B cell (primary cell): Measurements from ENCODE around the gene PTRH2. TPM values are rescaled to one million over a fixed set of nuclear protein-coding genes. Genes with fewer than 3 reads are reported as not detected.

Source experiments
- ATAC-seq: fragments of 200-7000 bp; cut with Tn5 transposase; one replicate; pipeline ENCODE4 v1.10.0; 2021; ENCODE audit warnings: low read depth, mild to moderate bottlenecking, moderate number of reproducible peaks, moderate library complexity
- CTCF ChIA-PET: fragments of 350-600 bp; sonication (Branson Sonifier 250); formaldehyde crosslinking; loops from one replicate; lab custom pipeline; 2021; ENCODE audit warnings: antibody characterized with exemption, inconsistent platforms; lab: Charles Lee
- POLR2A ChIA-PET: fragments of 350-600 bp; sonication (Branson Sonifier 250); formaldehyde crosslinking; loops from one replicate; lab custom pipeline; 2021; ENCODE audit warnings: antibody characterized with exemption; lab: Charles Lee
- DNase-seq: peaks from one replicate; pipeline ENCODE4 v3.0.0; 2013
- H2AFZ ChIP-seq: 2 replicates; pipeline ENCODE4 v1.6.1; 2012; ENCODE audit warnings: mild to moderate bottlenecking, low read depth, low read length; ENCODE audit not compliant: insufficient read depth, poor library complexity, severe bottlenecking
- H3K27ac ChIP-seq, 2 donors: 1 replicate in 1 of 2; 2 replicates in 1 of 2; pipeline ENCODE4 v1.5.1; 2012 to 2013; ENCODE audit warnings: low read length in 2 of 2, mild to moderate bottlenecking in 2 of 2, moderate library complexity in 1 of 2
- H3K27me3 ChIP-seq, 4 experiments: fragments of 200-600 bp in 1 of 4; sonication (generic) in 1 of 4; replicated peaks in 1 of 4; 1 replicate in 2 of 4; 2 replicates in 2 of 4; pipeline versions ENCODE4 v1.6.1 to v1.7.0; 2013 to 2016; ENCODE audit warnings: low read length in 3 of 4, mild to moderate bottlenecking in 2 of 4, mixed read lengths in 1 of 4, moderate library complexity in 1 of 4; ENCODE audit not compliant: insufficient read depth in 4 of 4, control insufficient read depth in 3 of 4; ENCODE audit errors: control extremely low read depth in 1 of 4
- H3K36me3 ChIP-seq, 2 experiments: replicated peaks in 1 of 2; 1 replicate in 1 of 2; 2 replicates in 1 of 2; pipeline versions ENCODE4 v1.6.1 to v1.7.1; 2013; ENCODE audit warnings: low read length in 1 of 2; ENCODE audit not compliant: insufficient read depth in 2 of 2, control insufficient read depth in 1 of 2; ENCODE audit errors: control extremely low read depth in 1 of 2, extremely low read depth in 1 of 2
- H3K4me1 ChIP-seq, 2 donors: fragments of 200-600 bp in 1 of 2; sonication (generic) in 1 of 2; 1 replicate in 1 of 2; 2 replicates in 1 of 2; pipeline versions ENCODE4 v1.5.1 to v1.6.1; 2013 to 2017; ENCODE audit warnings: low read length in 2 of 2; ENCODE audit not compliant: control insufficient read depth in 2 of 2, insufficient read depth in 2 of 2
- H3K4me2 ChIP-seq: replicated peaks from 2 replicates; pipeline ENCODE3; 2012; ENCODE audit warnings: mild to moderate bottlenecking, low read depth, low read length; ENCODE audit not compliant: poor library complexity, severe bottlenecking
- H3K4me3 ChIP-seq, 5 experiments: fragments of 200-600 bp in 1 of 5; sonication (generic) in 1 of 5; 1 replicate in 3 of 5; 2 replicates in 2 of 5; pipeline versions ENCODE4 v1.5.1 to v1.7.0; 2011 to 2016; ENCODE audit warnings: low read length in 4 of 5, mild to moderate bottlenecking in 4 of 5, low read depth in 2 of 5, control low read depth in 1 of 5, moderate library complexity in 1 of 5; ENCODE audit not compliant: insufficient read depth in 1 of 5; ENCODE audit errors: control extremely low read depth in 1 of 5, extremely low read depth in 1 of 5
- H3K79me2 ChIP-seq: fragments of 200-600 bp; sonication (generic); one replicate; pipeline ENCODE4 v1.6.0; 2016; ENCODE audit warnings: low read length; ENCODE audit not compliant: control insufficient read depth, insufficient read depth
- H3K9ac ChIP-seq: fragments of 200-600 bp; sonication (generic); 2 replicates; pipeline ENCODE4 v1.6.1; 2017; ENCODE audit warnings: mild to moderate bottlenecking, low read length, moderate library complexity
- H3K9me3 ChIP-seq, 3 donors: one replicate each; pipeline versions ENCODE4 v1.6.1 to v1.7.1; 2013; ENCODE audit warnings: low read length in 2 of 3; ENCODE audit not compliant: control insufficient read depth in 2 of 3, insufficient read depth in 1 of 3; ENCODE audit errors: control extremely low read depth in 1 of 3
- H4K20me1 ChIP-seq: 2 replicates; pipeline ENCODE4 v1.6.0; 2012; ENCODE audit warnings: mild to moderate bottlenecking, low read length; ENCODE audit not compliant: insufficient read depth, control insufficient read depth, poor library complexity, severe bottlenecking
- H3K27ac Mint-ChIP-seq: one replicate; pipeline ENCODE4 v1.8.0; 2021; ENCODE audit warnings: mixed read lengths
- H3K27me3 Mint-ChIP-seq: one replicate; pipeline ENCODE4 v1.8.0; 2021; ENCODE audit warnings: mixed read lengths
- H3K4me1 Mint-ChIP-seq: one replicate; pipeline ENCODE4 v1.8.0; 2021; ENCODE audit warnings: mixed read lengths
- H3K4me3 Mint-ChIP-seq: one replicate; pipeline ENCODE4 v1.8.0; 2021; ENCODE audit warnings: mixed read lengths
- H3K9me3 Mint-ChIP-seq: one replicate; pipeline ENCODE4 v1.8.0; 2022; ENCODE audit warnings: mixed read lengths; ENCODE audit not compliant: insufficient read depth
- EZH2 ChIP-seq: IDR thresholded peaks from 2 replicates; pipeline ENCODE4 v1.6.1; 2012; ENCODE audit warnings: borderline replicate concordance, low read depth, mild to moderate bottlenecking, moderate library complexity, low read length; ENCODE audit not compliant: insufficient read depth, poor library complexity, severe bottlenecking
- WGBS: methylation state at CpG from one replicate; pipeline ENCODE4 v1.1.5; 2013; ENCODE audit warnings: missing lambda C conversion rate; ENCODE audit not compliant: insufficient coverage; 5-methylcytosine and 5-hydroxymethylcytosine counted together
- intact Hi-C: fragments of 100-400 bp; cut with micrococcal nuclease; formaldehyde crosslinking; loops from one replicate; pipeline ENCODE4 v1.10.0; 2022
- polyA plus RNA-seq: library from polyadenylated mRNA; depleted of rRNA; stranded (reverse); fragments of >200 nt; gene quantifications from 2 replicates; pipeline ENCODE4 v1.2.3, GENCODE V29; 2012
- total RNA-seq, 2 donors: library from RNA; stranded (reverse); fragments of 120-200 nt in 1 of 2; gene quantifications; 1 replicate in 1 of 2; 2 replicates in 1 of 2; pipeline versions ENCODE4 v1.2.3 to v1.2.4, GENCODE V29; 2013 to 2022
- TF ChIP-seq, protein P1 (sequence below): fragments of 200-600 bp; IDR thresholded peaks from one replicate; pipeline ENCODE4 v1.8.0; 2022; ENCODE audit warnings: antibody characterized with exemption, mild to moderate bottlenecking

Gene PTRH2
- total and polyA plus RNA-seq, 2 donors (not counting 1 experiment from before 2014, with no cell fraction given): 7.1 to 22.7 TPM

DNA sequence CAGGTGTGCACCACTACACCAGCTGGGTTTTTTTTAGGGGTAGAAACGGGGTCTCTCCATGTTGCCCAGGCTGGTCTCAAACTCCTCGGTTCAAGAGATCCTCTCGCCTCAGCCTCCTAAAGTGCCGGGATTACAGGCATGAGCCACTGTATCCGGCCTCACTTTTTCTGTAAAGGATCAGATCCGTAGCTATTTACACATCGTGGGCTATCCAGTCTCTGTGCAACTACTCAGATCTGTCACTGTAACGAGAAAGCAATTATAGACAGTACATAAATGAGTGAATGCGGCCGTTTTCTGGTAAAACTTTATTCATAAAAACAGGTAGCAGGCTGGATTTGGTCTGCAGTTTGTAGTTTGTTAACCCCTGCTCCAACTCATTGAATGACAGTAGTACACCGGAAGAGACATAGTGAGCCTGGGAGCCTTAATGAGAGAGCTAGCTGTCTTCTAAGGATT, 44.8 kb upstream of the PTRH2 start:
- intact Hi-C loops: no loop called here
- H3K27ac Mint-ChIP-seq: peak overlapping the region; percentile 46
- H3K4me3 Mint-ChIP-seq: peak overlapping the region; percentile 16

DNA sequence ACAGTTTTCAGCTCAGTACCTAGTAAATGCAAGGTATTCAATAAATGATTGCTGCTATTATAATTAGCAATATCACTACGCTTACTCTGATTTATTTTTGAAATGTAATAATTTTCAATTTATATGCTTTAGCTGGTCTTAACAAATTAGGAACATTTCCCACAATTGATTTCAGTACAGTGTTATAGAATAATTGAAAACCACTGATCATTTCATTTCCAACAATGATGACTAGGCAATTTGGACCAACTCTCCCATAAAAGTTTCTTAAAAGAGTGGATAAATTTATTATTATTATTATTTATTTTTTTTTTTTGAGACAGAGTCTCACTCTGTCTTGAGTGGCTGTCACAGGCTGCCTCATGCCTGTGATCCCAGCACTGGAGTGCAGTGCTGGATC, 41.4 kb upstream of the PTRH2 start:
- Mint-ChIP-seq H3K4me3 (no peak overlapping the region), H3K27me3 (no peaks in the 10 kb centered on the region), H3K9me3 (no peaks in the 10 kb centered on the region), H3K4me1 (peaks cover 2% of the 10 kb centered on the region), H3K27ac (no peak overlapping the region)
- no peaks in the 10 kb centered on the region for H3K36me3 ChIP-seq
- H2AFZ ChIP-seq: no peak overlapping the region
- no peaks in the 10 kb centered on the region for H4K20me1 ChIP-seq
- ChIA-PET POLR2A (interaction anchor here (0.6 to 0.7 kb wide), 3 partner anchors 23 to 151 kb away, joined by 3 to 6 read pairs (median 3); no protein-coding TSS in a partner anchor), CTCF (interaction anchor here (0.5 to 11.9 kb wide), 11 partner anchors 11 to 841 kb away, joined by 3 to 230 read pairs (median 4); no protein-coding TSS in a partner anchor)
- WGBS: no CpG with 5 or more reads among the region's 1 CpG
- intact Hi-C loops: loop anchor here (5.0 kb wide), 1 partner anchor 289 kb away; no protein-coding TSS in a partner anchor
- DNase-seq (no peak), ATAC-seq (no peak)
- peaks cover 0 to 3% of the 10 kb centered on the region in 2 donors for H3K4me1 ChIP-seq
- H3K4me2 ChIP-seq: no peak overlapping the region
- no peak overlapping the region for H3K9ac ChIP-seq
- no peaks in the 10 kb centered on the region for H3K79me2 ChIP-seq
- H3K27me3 ChIP-seq: no peaks in the 10 kb centered on the region
- H3K4me3 ChIP-seq: no peak overlapping the region
- no peak overlapping the region for H3K27ac ChIP-seq
- TF ChIP-seq, protein P1, sequence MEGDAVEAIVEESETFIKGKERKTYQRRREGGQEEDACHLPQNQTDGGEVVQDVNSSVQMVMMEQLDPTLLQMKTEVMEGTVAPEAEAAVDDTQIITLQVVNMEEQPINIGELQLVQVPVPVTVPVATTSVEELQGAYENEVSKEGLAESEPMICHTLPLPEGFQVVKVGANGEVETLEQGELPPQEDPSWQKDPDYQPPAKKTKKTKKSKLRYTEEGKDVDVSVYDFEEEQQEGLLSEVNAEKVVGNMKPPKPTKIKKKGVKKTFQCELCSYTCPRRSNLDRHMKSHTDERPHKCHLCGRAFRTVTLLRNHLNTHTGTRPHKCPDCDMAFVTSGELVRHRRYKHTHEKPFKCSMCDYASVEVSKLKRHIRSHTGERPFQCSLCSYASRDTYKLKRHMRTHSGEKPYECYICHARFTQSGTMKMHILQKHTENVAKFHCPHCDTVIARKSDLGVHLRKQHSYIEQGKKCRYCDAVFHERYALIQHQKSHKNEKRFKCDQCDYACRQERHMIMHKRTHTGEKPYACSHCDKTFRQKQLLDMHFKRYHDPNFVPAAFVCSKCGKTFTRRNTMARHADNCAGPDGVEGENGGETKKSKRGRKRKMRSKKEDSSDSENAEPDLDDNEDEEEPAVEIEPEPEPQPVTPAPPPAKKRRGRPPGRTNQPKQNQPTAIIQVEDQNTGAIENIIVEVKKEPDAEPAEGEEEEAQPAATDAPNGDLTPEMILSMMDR: no peak
- TF ChIP-seq EZH2: no peak
- H3K9me3 ChIP-seq: no peaks in the 10 kb centered on the region

More for the DNA sequence above, 44.8 kb upstream of the PTRH2 start:
- H4K20me1 ChIP-seq: no peaks in the 10 kb centered on the region
- Mint-ChIP-seq H3K4me1 (peaks cover 7% of the 10 kb centered on the region), H3K9me3 (no peaks in the 10 kb centered on the region), H3K27me3 (no peaks in the 10 kb centered on the region)
- no peaks in the 10 kb centered on the region for H3K27me3 ChIP-seq
- no peak for TF ChIP-seq EZH2
- TF ChIP-seq, protein P1: no peak
- H3K9me3 ChIP-seq: no peaks in the 10 kb centered on the region
- H2AFZ ChIP-seq: no peak overlapping the region
- ChIA-PET POLR2A (interaction anchor here (1.0 to 2.6 kb wide), 2 partner anchors 87 to 95 kb away, joined by 4 to 10 read pairs; no protein-coding TSS in a partner anchor), CTCF (interaction anchor here (0.9 to 11.9 kb wide), 11 partner anchors 8 to 285 kb away, joined by 3 to 230 read pairs (median 9); no protein-coding TSS in a partner anchor)
- no peak overlapping the region for H3K4me2 ChIP-seq
- 84% methylated on average over 8 of the region's 11 CpGs for WGBS
- peaks cover 3 to 9% of the 10 kb centered on the region in 2 experiments for H3K36me3 ChIP-seq
- no peak overlapping the region for H3K4me3 ChIP-seq
- ATAC-seq (no peak), DNase-seq (no peak)
- no peak overlapping the region for H3K27ac ChIP-seq
- no peaks in the 10 kb centered on the region for H3K79me2 ChIP-seq
- H3K4me1 ChIP-seq: peaks cover 0 to 3% of the 10 kb centered on the region in 2 donors
- no peak overlapping the region for H3K9ac ChIP-seq
